ENCODE results near the gene CNPY2. TPM values are rescaled to one million over a fixed set of nuclear protein-coding genes. Genes with fewer than 3 reads are reported as not detected.

CNPY2 gene
- total and polyA plus RNA-seq, 8 donors, result 39.7 to 112 (median 87.4) TPM

DNA sequence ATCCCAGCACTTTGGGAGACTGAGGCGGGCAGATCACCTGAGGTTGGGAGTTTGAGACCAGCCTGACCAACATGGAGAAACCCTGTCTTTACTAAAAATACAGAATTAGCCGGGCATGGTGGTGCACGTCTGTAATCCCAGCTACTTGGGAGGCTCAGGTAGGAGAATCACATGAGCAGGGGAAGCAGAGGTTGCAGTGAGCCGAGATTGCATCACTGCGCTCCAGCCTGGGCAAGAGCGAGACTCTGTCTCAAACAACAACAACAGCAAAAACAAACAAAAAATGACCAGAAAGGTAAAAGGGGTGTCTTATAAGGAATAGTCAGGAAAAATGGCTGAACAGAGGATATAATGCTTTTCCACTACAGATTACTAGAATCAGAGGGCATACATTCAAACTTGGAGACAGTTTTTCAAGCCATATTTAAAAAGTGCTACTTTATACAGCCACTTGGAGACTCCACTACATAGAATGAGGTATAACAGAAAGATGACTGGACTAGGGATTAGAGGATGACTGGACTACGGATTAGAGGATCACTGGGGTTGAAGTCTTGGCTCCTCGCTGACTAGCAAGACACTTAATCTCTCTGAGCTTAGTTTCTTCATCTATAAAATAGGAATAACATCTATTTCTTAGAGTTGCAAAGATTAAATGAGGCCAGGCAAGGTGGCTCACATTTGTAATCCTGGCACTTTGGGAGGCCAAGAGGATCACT, 10.8 kb downstream of the CNPY2 start:
- Histone ChIP-seq H3K4me3 (no peak overlapping the region), H3K4me1 (peaks cover 12 to 26% (median 21%) of the 10 kb centered on the region in 4 donors), H3K36me3 (peaks cover 10 to 63% (median 59%) of the 10 kb centered on the region in 4 donors), H3K27ac (no peak overlapping the region), H3K9me3 (no peaks in the 10 kb centered on the region), H3K27me3 (no peaks in the 10 kb centered on the region)
- intact Hi-C loops (cut with DNase I; ENCODE audit: low total_unique reads), result no loop called here
- TF ChIP-seq POLR2A (IDR thresholded peaks at IDR 0.05) (no peak), EP300 (IDR thresholded peaks at IDR 0.05) (no peak), POLR2AphosphoS5 (IDR thresholded peaks at IDR 0.05) (no peak)
- TF ChIP-seq, protein P1, sequence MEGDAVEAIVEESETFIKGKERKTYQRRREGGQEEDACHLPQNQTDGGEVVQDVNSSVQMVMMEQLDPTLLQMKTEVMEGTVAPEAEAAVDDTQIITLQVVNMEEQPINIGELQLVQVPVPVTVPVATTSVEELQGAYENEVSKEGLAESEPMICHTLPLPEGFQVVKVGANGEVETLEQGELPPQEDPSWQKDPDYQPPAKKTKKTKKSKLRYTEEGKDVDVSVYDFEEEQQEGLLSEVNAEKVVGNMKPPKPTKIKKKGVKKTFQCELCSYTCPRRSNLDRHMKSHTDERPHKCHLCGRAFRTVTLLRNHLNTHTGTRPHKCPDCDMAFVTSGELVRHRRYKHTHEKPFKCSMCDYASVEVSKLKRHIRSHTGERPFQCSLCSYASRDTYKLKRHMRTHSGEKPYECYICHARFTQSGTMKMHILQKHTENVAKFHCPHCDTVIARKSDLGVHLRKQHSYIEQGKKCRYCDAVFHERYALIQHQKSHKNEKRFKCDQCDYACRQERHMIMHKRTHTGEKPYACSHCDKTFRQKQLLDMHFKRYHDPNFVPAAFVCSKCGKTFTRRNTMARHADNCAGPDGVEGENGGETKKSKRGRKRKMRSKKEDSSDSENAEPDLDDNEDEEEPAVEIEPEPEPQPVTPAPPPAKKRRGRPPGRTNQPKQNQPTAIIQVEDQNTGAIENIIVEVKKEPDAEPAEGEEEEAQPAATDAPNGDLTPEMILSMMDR (IDR thresholded peaks at IDR 0.05), result no peak
- 89 to 93% (median 93%) methylated on average over 8 of the region's 8 CpGs for WGBS, 5 donors
- DNase-seq, result no peak

DNA sequence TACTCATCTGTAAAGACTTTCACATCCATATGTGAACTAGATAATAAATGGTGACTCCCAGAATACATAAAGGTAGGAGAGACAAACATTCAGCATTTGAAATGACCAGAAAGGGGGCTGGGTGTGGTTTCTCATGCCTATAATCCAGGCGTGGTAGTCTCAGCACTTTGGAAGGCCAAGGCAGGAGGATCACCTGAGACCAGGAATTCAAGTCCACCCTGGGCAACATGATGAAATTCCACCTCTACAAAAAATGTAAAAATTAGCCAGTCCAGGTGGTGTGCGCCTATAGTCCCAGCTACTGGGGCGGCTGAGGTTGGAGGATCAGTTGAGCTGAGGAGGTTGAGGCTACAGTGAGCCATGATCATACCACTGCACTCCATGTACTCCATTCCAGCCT, 11.5 kb downstream of the CNPY2 start:
- Histone ChIP-seq H3K4me3 (no peak overlapping the region), H3K4me1 (peaks cover 14 to 29% (median 24%) of the 10 kb centered on the region in 4 donors), H3K27ac (no peak overlapping the region), H3K36me3 (peaks cover 3 to 55% (median 51%) of the 10 kb centered on the region in 4 donors), H3K27me3 (no peaks in the 10 kb centered on the region), H3K9me3 (no peaks in the 10 kb centered on the region)
- no peak for DNase-seq
- TF ChIP-seq, protein P1 (IDR thresholded peaks at IDR 0.05), result no peak
- TF ChIP-seq POLR2AphosphoS5 (IDR thresholded peaks at IDR 0.05), result no peak
- TF ChIP-seq EP300 (IDR thresholded peaks at IDR 0.05), result no peak
- no peak for TF ChIP-seq POLR2A (IDR thresholded peaks at IDR 0.05)
- 84 to 93% (median 88%) methylated on average over 2 to 3 of the region's 3 CpGs for WGBS, 5 donors
- intact Hi-C loops (cut with DNase I; ENCODE audit: low total_unique reads), result no loop called here

GRCh38 chr12:56300644-56301464, 14.9 kb downstream of the CNPY2 start:
- TF ChIP-seq POLR2A (IDR thresholded peaks at IDR 0.05) (no peak), POLR2AphosphoS5 (IDR thresholded peaks at IDR 0.05) (peak in 1 of 3 donors; percentile 36), EP300 (IDR thresholded peaks at IDR 0.05) (no peak)
- no peaks in the 10 kb centered on the region for H3K9me3 ChIP-seq
- peaks cover 0 to 40% (median 29%) of the 10 kb centered on the region in 4 donors for H3K36me3 ChIP-seq
- intact Hi-C loops (cut with DNase I; ENCODE audit: low total_unique reads), result no loop called here
- H3K27ac ChIP-seq, result peak overlapping the region; percentile 94 to 98 (median 97)
- H3K4me1 ChIP-seq, result peaks cover 40 to 62% (median 52%) of the 10 kb centered on the region in 4 donors
- peak overlapping the region; percentile 83 to 91 (median 88) for H3K4me3 ChIP-seq
- no peaks in the 10 kb centered on the region for H3K27me3 ChIP-seq
- 39 to 50% (median 41%) methylated on average over 17 to 21 of the region's 21 CpGs for WGBS, 5 donors
- no peak for DNase-seq

- 0 to 1% (median 0%) methylated on average over 49 to 63 of the region's 63 CpGs for WGBS, 5 donors
- TF ChIP-seq EP300 (IDR thresholded peaks at IDR 0.05), result no peak
- TF ChIP-seq POLR2A (IDR thresholded peaks at IDR 0.05), result peak in 2 of 4 donors; percentile 7 to 67
- peak; percentile 3 to 81 (median 64) for TF ChIP-seq POLR2AphosphoS5 (IDR thresholded peaks at IDR 0.05)
- H3K36me3 ChIP-seq, result peaks cover 0 to 37% (median 24%) of the 10 kb centered on the region in 4 donors
- peak within 1 kb of the TSS; percentile 94 to 98 (median 97) for H3K27ac ChIP-seq
- H3K27me3 ChIP-seq, result no peaks in the 10 kb centered on the region
- DNase-seq, result peak; percentile 99 to 100
- peak within 1 kb of the TSS; percentile 83 to 91 (median 88) for H3K4me3 ChIP-seq
- no peaks in the 10 kb centered on the region for H3K9me3 ChIP-seq
- peaks cover 40 to 68% (median 52%) of the 10 kb centered on the region in 4 donors for H3K4me1 ChIP-seq
- intact Hi-C loops (cut with DNase I; ENCODE audit: low total_unique reads), result no loop called here
Measured at GRCh38 chr12:56299853-56300643, 15.7 kb downstream of the CNPY2 start, which contains the start of gene CS. Gene CS (minus strand): TSS chr12:56300330. CDS start chr12:56300201, 129 bp downstream.

All from stomach (tissue), 9 donors.